NCI-H748 treated with DMSO at 0.1 percent for 48 hours (cell line): ENCODE results near the gene KIR2DL3.

Source experiments
- DNase-seq: peaks from one replicate; lab custom pipeline; 2025; lab: John Stamatoyannopoulos, UW

KIR2DL3 gene

GRCh38 chr19:54792814-54793213 lies 54.5 kb downstream of the KIR2DL3 start:
- DNase-seq: no peak

- DNase-seq: no peak
Observed at GRCh38 chr19:54795758-54796157, 57.4 kb downstream of the KIR2DL3 start.
